Ectodermal cell (in vitro differentiated cells): ENCODE results near the gene CYP4A22.

ENCODE experiments used
- H3K27ac ChIP-seq: 2 replicates; pipeline ENCODE4 v1.7.0; 2013; ENCODE audit warnings: mild to moderate bottlenecking, low read depth, low read length; ENCODE audit not compliant: insufficient read depth, poor library complexity, severe bottlenecking
- H3K27me3 ChIP-seq: 2 replicates; pipeline ENCODE4 v1.7.0; 2013; ENCODE audit warnings: mild to moderate bottlenecking, low read length; ENCODE audit not compliant: insufficient read depth, control insufficient read depth, poor library complexity, severe bottlenecking
- H3K36me3 ChIP-seq: one replicate; pipeline ENCODE4 v1.7.0; 2013; ENCODE audit warnings: low read length; ENCODE audit not compliant: control insufficient read depth, insufficient read depth
- H3K4me1 ChIP-seq: one replicate; pipeline ENCODE4 v1.7.0; 2013; ENCODE audit warnings: low read length; ENCODE audit not compliant: control insufficient read depth, insufficient read depth
- H3K4me3 ChIP-seq: 2 replicates; pipeline ENCODE4 v1.7.0; 2013; ENCODE audit warnings: low read depth, low read length, control low read depth; ENCODE audit not compliant: insufficient read depth
- H3K9me3 ChIP-seq: 2 replicates; pipeline ENCODE4 v1.7.0; 2013; ENCODE audit warnings: mild to moderate bottlenecking, low read length, moderate library complexity; ENCODE audit not compliant: control insufficient read depth
- WGBS, 2 experiments: methylation state at CpG; one replicate each; pipeline ENCODE4 v1.1.7; 2013; ENCODE audit warnings: missing lambda C conversion rate in 2 of 2; 5-methylcytosine and 5-hydroxymethylcytosine counted together

CYP4A22 gene

GRCh38 chr1:47178654-47179016, 41.4 kb downstream of the CYP4A22 start:
- Histone ChIP-seq H3K27ac (no peak overlapping the region), H3K27me3 (peaks cover 17% of the 10 kb centered on the region), H3K4me3 (peak overlapping the region; percentile 35), H3K9me3 (no peaks in the 10 kb centered on the region), H3K4me1 (no peaks in the 10 kb centered on the region), H3K36me3 (no peaks in the 10 kb centered on the region)
- 82% methylated on average over 8 of the region's 8 CpGs for WGBS, 2 experiments

GRCh38 chr1:47179017-47179987, 42.1 kb downstream of the CYP4A22 start:
- H3K4me3 ChIP-seq: peak overlapping the region; percentile 35
- H3K27me3 ChIP-seq: peaks cover 17% of the 10 kb centered on the region
- no peaks in the 10 kb centered on the region for H3K4me1 ChIP-seq
- H3K9me3 ChIP-seq: no peaks in the 10 kb centered on the region
- WGBS, 2 experiments: 18 to 20% methylated on average over 30 of the region's 30 CpGs
- H3K36me3 ChIP-seq: no peaks in the 10 kb centered on the region
- H3K27ac ChIP-seq: no peak overlapping the region

- no peak overlapping the region for H3K27ac ChIP-seq
- no peaks in the 10 kb centered on the region for H3K36me3 ChIP-seq
- H3K4me3 ChIP-seq: no peak overlapping the region
- peaks cover 17% of the 10 kb centered on the region for H3K27me3 ChIP-seq
- WGBS, 2 experiments: 90 to 95% methylated on average over 3 of the region's 3 CpGs
- H3K9me3 ChIP-seq: no peaks in the 10 kb centered on the region
- H3K4me1 ChIP-seq: no peaks in the 10 kb centered on the region
Measured at GRCh38 chr1:47179988-47180563, 42.8 kb downstream of the CYP4A22 start.

- 65 to 72% methylated on average over 3 of the region's 3 CpGs for WGBS, 2 experiments
- Histone ChIP-seq H3K9me3 (no peaks in the 10 kb centered on the region), H3K4me3 (no peak overlapping the region), H3K36me3 (no peaks in the 10 kb centered on the region), H3K27ac (no peak overlapping the region), H3K4me1 (no peaks in the 10 kb centered on the region), H3K27me3 (peaks cover 17% of the 10 kb centered on the region)
Measured at GRCh38 chr1:47180603-47181094, 43.4 kb downstream of the CYP4A22 start.

- Histone ChIP-seq H3K27me3 (peaks cover 17% of the 10 kb centered on the region), H3K4me3 (no peak overlapping the region), H3K27ac (no peak overlapping the region), H3K4me1 (no peaks in the 10 kb centered on the region), H3K36me3 (no peaks in the 10 kb centered on the region), H3K9me3 (no peaks in the 10 kb centered on the region)
- WGBS, 2 experiments: 68 to 70% methylated on average over 18 of the region's 18 CpGs
Measured at GRCh38 chr1:47181095-47181954, 44.1 kb downstream of the CYP4A22 start.

- WGBS, 2 experiments: 73 to 74% methylated on average over 7 of the region's 7 CpGs
Measured at GRCh38 chr1:47181955-47182675, 44.9 kb downstream of the CYP4A22 start.

GRCh38 chr1:47182676-47183235, 45.5 kb downstream of the CYP4A22 start:
- 80 to 86% methylated on average over 6 to 7 of the region's 7 CpGs for WGBS, 2 experiments
- Histone ChIP-seq H3K4me1 (no peaks in the 10 kb centered on the region), H3K36me3 (no peaks in the 10 kb centered on the region)

More at GRCh38 chr1:47181955-47182675, 44.9 kb downstream of the CYP4A22 start:
- H3K4me3 ChIP-seq: no peak overlapping the region
- H3K4me1 ChIP-seq: no peaks in the 10 kb centered on the region
- peaks cover 17% of the 10 kb centered on the region for H3K27me3 ChIP-seq
- H3K27ac ChIP-seq: no peak overlapping the region
- H3K36me3 ChIP-seq: no peaks in the 10 kb centered on the region
- no peaks in the 10 kb centered on the region for H3K9me3 ChIP-seq

GRCh38 chr1:47183308-47184089, 46.3 kb downstream of the CYP4A22 start:
- Histone ChIP-seq H3K27ac (no peak overlapping the region), H3K9me3 (no peaks in the 10 kb centered on the region), H3K4me1 (no peaks in the 10 kb centered on the region), H3K4me3 (no peak overlapping the region), H3K36me3 (no peaks in the 10 kb centered on the region), H3K27me3 (peaks cover 17% of the 10 kb centered on the region)
- 84 to 87% methylated on average over 11 of the region's 11 CpGs for WGBS, 2 experiments

More at GRCh38 chr1:47182676-47183235, 45.5 kb downstream of the CYP4A22 start:
- H3K27ac ChIP-seq: no peak overlapping the region
- no peak overlapping the region for H3K4me3 ChIP-seq
- no peaks in the 10 kb centered on the region for H3K9me3 ChIP-seq
- peaks cover 17% of the 10 kb centered on the region for H3K27me3 ChIP-seq
